Suprapubic skin (tissue), 3 donors: ENCODE data around the gene CTNNA2.

Experiments
- POLR2A ChIP-seq, 2 donors: fragments of 450-650 bp; IDR thresholded peaks; one replicate each; pipeline ENCODE4 v1.6.1; 2017; ENCODE audit warnings: antibody characterized with exemption in 2 of 2, mild to moderate bottlenecking in 2 of 2, moderate library complexity in 2 of 2
- TF ChIP-seq, protein P1 (sequence below), 2 donors: fragments of 200-600 bp in 1 of 2; fragments of 450-650 bp in 1 of 2; sonication (generic) in 1 of 2; IDR thresholded peaks; one replicate each; pipeline ENCODE4 v1.5.1; 2016 to 2019; ENCODE audit warnings: antibody characterized with exemption in 2 of 2, mild to moderate bottlenecking in 1 of 2, moderate library complexity in 1 of 2

GRCh38 chr2:79947751-79948150 is 434.9 kb downstream of the CTNNA2 start:
- TF ChIP-seq, protein P1, sequence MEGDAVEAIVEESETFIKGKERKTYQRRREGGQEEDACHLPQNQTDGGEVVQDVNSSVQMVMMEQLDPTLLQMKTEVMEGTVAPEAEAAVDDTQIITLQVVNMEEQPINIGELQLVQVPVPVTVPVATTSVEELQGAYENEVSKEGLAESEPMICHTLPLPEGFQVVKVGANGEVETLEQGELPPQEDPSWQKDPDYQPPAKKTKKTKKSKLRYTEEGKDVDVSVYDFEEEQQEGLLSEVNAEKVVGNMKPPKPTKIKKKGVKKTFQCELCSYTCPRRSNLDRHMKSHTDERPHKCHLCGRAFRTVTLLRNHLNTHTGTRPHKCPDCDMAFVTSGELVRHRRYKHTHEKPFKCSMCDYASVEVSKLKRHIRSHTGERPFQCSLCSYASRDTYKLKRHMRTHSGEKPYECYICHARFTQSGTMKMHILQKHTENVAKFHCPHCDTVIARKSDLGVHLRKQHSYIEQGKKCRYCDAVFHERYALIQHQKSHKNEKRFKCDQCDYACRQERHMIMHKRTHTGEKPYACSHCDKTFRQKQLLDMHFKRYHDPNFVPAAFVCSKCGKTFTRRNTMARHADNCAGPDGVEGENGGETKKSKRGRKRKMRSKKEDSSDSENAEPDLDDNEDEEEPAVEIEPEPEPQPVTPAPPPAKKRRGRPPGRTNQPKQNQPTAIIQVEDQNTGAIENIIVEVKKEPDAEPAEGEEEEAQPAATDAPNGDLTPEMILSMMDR (IDR thresholded peaks at IDR 0.05), result no peak
- TF ChIP-seq POLR2A (IDR thresholded peaks at IDR 0.05), result no peak
